GM18907 (cell line): ENCODE measurements around the gene PRR19.
A peak's percentile ranks its signal among the peaks of the same experiment; 100 is the strongest.

Experiments used
- ATAC-seq: cut with Tn5 transposase; IDR thresholded peaks from one replicate; pipeline ENCODE4 v1.9.1; 2021; ENCODE audit warnings: mild to moderate bottlenecking, moderate library complexity; ENCODE audit not compliant: unreplicated experiment

PRR19 gene

GRCh38 chr19:42292963-42293362 lies 9.0 kb upstream of the PRR19 start:
- no peak for ATAC-seq

- no peak for ATAC-seq
These were observed 8.4 kb upstream of the PRR19 start for GRCh38 chr19:42293540-42293939.

- no peak for ATAC-seq
These were observed 8.0 kb upstream of the PRR19 start for GRCh38 chr19:42293948-42294347.

GRCh38 chr19:42294471-42295137 lies 7.3 kb upstream of the PRR19 start:
- no peak for ATAC-seq

GRCh38 chr19:42295342-42295741 lies 6.6 kb upstream of the PRR19 start:
- no peak for ATAC-seq

- peak; percentile 47 for ATAC-seq
These were observed 6.0 kb upstream of the PRR19 start for GRCh38 chr19:42295831-42296525.

GRCh38 chr19:42297039-42297438 lies 4.9 kb upstream of the PRR19 start:
- no peak for ATAC-seq

- ATAC-seq, result no peak
These were observed 1.2 kb downstream of the PRR19 start for GRCh38 chr19:42303101-42303464.

GRCh38 chr19:42303876-42304275 lies 1.9 kb downstream of the PRR19 start:
- no peak for ATAC-seq

- no peak for ATAC-seq
These were observed 4.7 kb downstream of the PRR19 start for GRCh38 chr19:42306646-42307045.

- ATAC-seq, result no peak
These were observed 7.8 kb downstream of the PRR19 start for GRCh38 chr19:42309686-42310085.

- no peak for ATAC-seq
These were observed 9.7 kb downstream of the PRR19 start for GRCh38 chr19:42311657-42312056.

- no peak for ATAC-seq
These were observed 10.4 kb downstream of the PRR19 start for GRCh38 chr19:42312370-42312769.

- no peak for ATAC-seq
These were observed 11.3 kb downstream of the PRR19 start, which contains the start of gene TMEM145 for GRCh38 chr19:42313096-42313839. TSS of gene TMEM145 (plus strand) at chr19:42313309. CDS start at chr19:42313377, 68 bp downstream.

GRCh38 chr19:42313840-42314755 lies 12.2 kb downstream of the PRR19 start:
- ATAC-seq, result no peak

- no peak for ATAC-seq
These were observed 13.1 kb downstream of the PRR19 start for GRCh38 chr19:42315024-42315423.

- ATAC-seq, result no peak
These were observed 14.6 kb downstream of the PRR19 start for GRCh38 chr19:42316223-42317211.

- ATAC-seq, result no peak
These were observed 15.6 kb downstream of the PRR19 start for GRCh38 chr19:42317535-42317934.

- no peak for ATAC-seq
These were observed 20.4 kb downstream of the PRR19 start for GRCh38 chr19:42322305-42322704.

GRCh38 chr19:42323473-42323851 lies 21.5 kb downstream of the PRR19 start:
- no peak for ATAC-seq
